Measurements from ENCODE around the gene EEF1AKMT3.

EEF1AKMT3 gene

DNA sequence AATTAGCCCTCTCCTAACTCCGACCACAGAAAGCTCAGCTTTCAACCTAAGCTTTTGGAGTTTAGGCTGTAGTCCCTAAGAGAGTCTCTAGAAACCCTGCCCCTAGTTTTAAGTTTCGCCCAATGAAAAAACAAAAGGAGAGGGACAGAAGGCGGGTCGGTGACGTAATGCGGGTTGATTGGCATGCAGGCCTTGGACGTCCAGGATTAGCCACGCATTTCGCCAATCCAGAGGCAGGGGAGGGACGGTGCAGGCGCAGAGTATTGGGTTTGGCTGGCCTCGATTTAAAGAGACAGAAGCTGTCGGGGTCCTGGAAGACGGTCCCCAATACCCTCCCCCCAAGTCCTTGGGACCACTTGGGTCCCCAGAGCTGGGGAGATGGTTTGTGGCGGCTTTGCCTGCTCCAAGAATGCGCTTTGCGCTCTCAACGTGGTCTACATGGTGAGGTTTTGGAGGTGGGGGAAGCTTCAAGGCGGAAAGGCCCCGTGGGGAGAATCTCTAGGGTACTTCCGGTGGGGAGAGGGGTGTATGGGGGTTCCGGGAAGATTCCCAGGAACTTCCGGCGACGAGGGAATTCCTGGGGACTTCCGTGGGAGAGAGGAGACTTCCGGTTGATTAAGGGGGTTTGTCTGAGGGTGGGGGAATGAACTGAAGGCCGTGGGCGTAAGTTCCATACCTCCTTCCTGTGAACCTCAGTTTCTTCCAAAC, 27.5 kb upstream of the EEF1AKMT3 start, which contains the start of gene TSPAN31:
Gene TSPAN31, plus strand, starts transcription at position 263 of the 708 bp plus-strand sequence. Its CDS starts 116 bp downstream, at position 379.
- in situ Hi-C loops (cut with HindIII; ENCODE audit: low sequenced_read_pairs), result no loop called here
- peak; percentile 98 for DNase-seq (ENCODE audit: low read depth, low spot score)
- peak within 1 kb of the TSS; percentile 95 for H3K4me3 ChIP-seq (ENCODE audit: low read depth, low read length)
- TF ChIP-seq, protein P1, sequence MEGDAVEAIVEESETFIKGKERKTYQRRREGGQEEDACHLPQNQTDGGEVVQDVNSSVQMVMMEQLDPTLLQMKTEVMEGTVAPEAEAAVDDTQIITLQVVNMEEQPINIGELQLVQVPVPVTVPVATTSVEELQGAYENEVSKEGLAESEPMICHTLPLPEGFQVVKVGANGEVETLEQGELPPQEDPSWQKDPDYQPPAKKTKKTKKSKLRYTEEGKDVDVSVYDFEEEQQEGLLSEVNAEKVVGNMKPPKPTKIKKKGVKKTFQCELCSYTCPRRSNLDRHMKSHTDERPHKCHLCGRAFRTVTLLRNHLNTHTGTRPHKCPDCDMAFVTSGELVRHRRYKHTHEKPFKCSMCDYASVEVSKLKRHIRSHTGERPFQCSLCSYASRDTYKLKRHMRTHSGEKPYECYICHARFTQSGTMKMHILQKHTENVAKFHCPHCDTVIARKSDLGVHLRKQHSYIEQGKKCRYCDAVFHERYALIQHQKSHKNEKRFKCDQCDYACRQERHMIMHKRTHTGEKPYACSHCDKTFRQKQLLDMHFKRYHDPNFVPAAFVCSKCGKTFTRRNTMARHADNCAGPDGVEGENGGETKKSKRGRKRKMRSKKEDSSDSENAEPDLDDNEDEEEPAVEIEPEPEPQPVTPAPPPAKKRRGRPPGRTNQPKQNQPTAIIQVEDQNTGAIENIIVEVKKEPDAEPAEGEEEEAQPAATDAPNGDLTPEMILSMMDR (IDR thresholded peaks at IDR 0.05; ENCODE audit: low read depth, low read length), result no peak

DNA sequence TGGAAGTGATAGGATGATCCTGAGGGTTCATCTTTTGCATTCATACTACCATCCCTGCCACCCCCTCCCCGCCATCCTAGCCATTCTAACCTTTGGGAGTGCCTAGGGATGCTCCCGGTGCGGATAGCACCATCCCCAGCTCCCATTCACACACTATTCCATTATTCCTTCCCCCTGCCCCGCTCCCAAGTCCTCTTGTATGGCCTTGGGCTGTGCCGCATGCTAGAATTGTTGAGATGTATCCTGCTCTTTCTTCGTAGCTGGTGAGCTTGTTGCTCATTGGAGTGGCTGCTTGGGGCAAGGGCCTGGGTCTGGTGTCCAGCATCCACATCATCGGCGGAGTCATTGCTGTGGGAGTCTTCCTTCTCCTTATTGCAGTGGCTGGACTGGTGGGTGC, 26.9 kb upstream of the EEF1AKMT3 start:
- peak overlapping the region; percentile 95 for H3K4me3 ChIP-seq (ENCODE audit: low read depth, low read length)
- in situ Hi-C loops (cut with HindIII; ENCODE audit: low sequenced_read_pairs), result no loop called here
- DNase-seq (ENCODE audit: low read depth, low spot score), result no peak
- TF ChIP-seq, protein P1 (IDR thresholded peaks at IDR 0.05; ENCODE audit: low read depth, low read length), result no peak

DNA sequence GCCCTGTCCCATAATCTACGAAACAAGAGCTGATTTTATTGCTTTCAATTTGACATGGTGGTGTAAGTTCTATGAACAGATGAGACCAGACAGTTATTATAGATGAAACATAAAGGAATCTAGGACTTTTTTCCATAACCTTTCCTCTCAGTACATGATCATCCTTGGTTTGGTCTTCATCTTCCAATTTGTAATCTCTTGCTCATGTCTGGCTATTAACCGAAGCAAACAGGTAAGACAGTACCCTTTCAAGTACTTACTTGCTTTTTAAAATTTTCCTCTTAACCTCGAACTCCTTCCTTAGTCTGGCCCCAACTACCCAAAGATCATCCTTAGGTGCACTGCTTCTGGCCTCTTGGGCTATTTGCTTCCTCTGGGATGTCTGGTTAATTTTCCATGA, 26.4 kb upstream of the EEF1AKMT3 start:
- peak overlapping the region; percentile 95 for H3K4me3 ChIP-seq (ENCODE audit: low read depth, low read length)
- TF ChIP-seq, protein P1 (IDR thresholded peaks at IDR 0.05; ENCODE audit: low read depth, low read length), result no peak
- no peak for DNase-seq (ENCODE audit: low read depth, low spot score)

DNA sequence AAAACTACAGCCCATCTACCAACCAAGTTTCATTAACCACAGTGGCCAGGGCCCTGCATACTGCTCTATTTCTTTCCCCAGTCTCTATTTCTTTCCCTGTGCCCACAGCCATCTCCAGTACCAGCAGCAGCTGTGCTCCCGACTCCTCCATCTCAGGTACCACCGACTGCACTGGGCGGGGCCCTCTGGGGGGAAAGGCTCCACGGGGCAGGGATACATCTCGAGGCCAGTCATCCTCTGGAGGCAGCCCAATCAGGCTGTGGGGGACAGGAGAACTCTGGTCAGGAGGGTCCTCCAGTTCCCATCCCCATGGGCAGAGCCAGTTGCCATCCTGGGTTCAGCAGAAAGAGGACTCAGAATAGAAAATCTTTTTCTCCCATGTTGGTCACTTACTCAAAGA, 23.4 kb upstream of the EEF1AKMT3 start:
- DNase-seq (ENCODE audit: low read depth, low spot score), result no peak
- H3K4me3 ChIP-seq (ENCODE audit: low read depth, low read length), result no peak overlapping the region
- in situ Hi-C loops (cut with HindIII; ENCODE audit: low sequenced_read_pairs), result no loop called here
- TF ChIP-seq, protein P1 (IDR thresholded peaks at IDR 0.05; ENCODE audit: low read depth, low read length), result no peak

More for the DNA sequence above, 26.4 kb upstream of the EEF1AKMT3 start:
- in situ Hi-C loops (cut with HindIII; ENCODE audit: low sequenced_read_pairs), result no loop called here

DNA sequence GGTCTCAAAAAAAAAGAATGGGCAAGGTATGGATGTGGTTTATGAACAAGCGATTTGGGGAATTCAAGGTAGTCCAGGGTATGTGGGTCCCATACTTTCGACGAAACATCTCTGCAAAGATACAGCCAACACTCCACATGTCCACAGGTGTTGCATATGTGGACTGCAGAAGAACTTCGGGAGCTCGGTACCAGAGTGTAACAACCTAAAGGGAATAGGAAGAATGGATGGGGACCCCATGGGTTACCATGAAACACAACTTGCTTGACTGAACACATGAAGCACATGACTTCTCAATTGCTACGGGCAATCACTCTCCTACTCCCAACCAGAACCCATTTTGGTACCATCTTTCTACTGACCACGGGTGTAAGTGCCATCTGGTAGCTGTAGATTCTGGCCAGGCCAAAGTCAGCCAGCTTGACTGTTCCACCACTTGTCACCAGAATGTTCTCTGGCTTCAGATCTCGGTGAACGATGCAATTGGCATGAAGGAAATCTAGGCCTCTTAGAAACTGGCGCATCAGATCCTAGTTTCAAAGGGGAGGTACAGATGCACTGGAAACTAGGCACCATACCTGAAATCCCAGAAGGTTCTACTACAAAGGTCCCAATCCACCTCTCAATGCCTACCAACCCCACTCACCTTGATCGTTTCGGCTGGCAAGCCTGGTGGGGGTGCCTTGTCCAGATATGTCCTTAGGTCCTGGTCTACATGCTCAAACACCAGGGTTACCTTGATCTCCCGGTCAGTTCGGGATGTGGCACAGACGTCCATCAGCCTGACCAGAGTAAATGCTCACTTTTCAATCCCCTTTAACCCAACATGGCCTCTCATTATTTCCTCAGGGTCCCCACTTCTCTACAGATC, 21.6 kb upstream of the EEF1AKMT3 start:
- no peak for DNase-seq (ENCODE audit: low read depth, low spot score)
- H3K4me3 ChIP-seq (ENCODE audit: low read depth, low read length), result peak overlapping the region; percentile 94
- in situ Hi-C loops (cut with HindIII; ENCODE audit: low sequenced_read_pairs), result no loop called here
- TF ChIP-seq, protein P1 (IDR thresholded peaks at IDR 0.05; ENCODE audit: low read depth, low read length), result no peak

DNA sequence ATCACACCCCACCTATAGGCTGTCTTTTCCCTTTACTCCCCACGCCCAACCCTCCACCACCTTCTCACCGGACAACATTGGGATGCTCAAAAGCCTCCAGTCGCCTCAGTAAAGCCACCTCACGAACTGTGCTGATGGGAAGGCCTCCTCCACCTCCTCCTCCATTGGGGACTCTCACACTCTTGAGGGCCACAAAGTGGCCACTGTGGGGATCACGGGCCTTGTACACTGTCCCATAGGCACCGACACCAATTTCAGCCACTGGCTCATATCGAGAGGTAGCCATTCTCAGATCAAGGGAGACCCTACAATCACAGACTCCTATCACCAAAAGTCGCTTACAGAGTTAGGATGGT, 21.0 kb upstream of the EEF1AKMT3 start:
- peak overlapping the region; percentile 94 for H3K4me3 ChIP-seq (ENCODE audit: low read depth, low read length)
- DNase-seq (ENCODE audit: low read depth, low spot score), result no peak
- in situ Hi-C loops (cut with HindIII; ENCODE audit: low sequenced_read_pairs), result no loop called here
- TF ChIP-seq, protein P1 (IDR thresholded peaks at IDR 0.05; ENCODE audit: low read depth, low read length), result no peak

Measured in astrocyte of the spinal cord (primary cell).